GM10248 (cell line): ENCODE results near the gene CD163L1.

Experiments
- CTCF ChIA-PET: fragments of 300-600 bp; sonication (Branson Sonifier 250); formaldehyde crosslinking; extraction: SDS; loops from one replicate; lab custom pipeline; 2021; ENCODE audit warnings: antibody characterized with exemption; lab: Yijun Ruan, JAX
- POLR2A ChIA-PET: fragments of 350-650 bp; sonication (Branson Sonifier 250); formaldehyde crosslinking; extraction: SDS; loops from one replicate; lab custom pipeline; 2020; ENCODE audit warnings: antibody characterized with exemption; lab: Yijun Ruan, JAX
- DNase-seq: peaks from one replicate; pipeline ENCODE4 v3.0.0; 2012; ENCODE audit errors: extremely low spot score
- CTCF ChIP-seq: IDR thresholded peaks from 2 replicates; pipeline ENCODE4 v1.5.1; 2012; ENCODE audit warnings: mild to moderate bottlenecking, low read depth; ENCODE audit errors: extremely low read depth, missing control alignments, control extremely low read depth

CD163L1 gene

DNA sequence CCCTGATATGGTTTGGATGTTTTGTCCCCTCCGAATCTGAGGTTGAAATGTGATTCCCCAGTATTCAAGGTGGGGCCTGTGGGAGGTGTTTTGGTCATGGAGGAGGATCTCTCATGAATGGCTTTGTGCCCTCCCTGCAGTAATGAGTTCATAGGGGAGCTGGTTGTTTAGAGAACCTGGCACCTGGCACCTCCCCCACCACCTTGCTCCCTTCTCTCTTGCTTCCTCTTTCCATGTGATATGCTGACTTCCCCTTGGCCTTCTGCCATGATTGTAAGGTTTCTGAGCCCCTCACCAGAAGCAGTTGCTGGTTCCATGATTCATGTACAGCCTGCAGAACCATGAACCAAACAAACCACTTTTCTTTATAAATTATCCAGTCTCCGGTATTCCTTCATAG is 32.6 kb downstream of the CD163L1 start:
- no peak for TF ChIP-seq CTCF

DNA sequence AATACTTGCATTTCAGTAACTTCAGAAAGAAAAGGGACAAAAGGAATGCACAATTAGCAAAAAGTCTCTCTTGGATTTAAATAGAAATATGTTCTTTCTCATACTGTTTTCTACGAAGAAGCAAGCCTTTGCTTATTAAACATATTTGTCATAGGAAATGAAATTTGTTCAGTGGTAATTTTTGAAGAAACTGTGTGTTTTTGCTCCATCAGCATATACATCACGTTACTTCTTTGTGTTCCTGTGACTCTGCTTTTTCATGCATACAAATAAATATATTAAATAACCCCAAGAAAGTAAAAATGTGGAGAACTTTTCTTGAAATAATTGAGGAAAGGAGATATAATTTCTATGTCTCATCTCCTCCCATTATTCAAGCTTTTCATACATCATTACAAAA is 39.7 kb downstream of the CD163L1 start:
- no peak for DNase-seq
- POLR2A ChIA-PET, result no interaction called here
- TF ChIP-seq CTCF, result no peak
- CTCF ChIA-PET, result no interaction called here

More for the DNA sequence above, 32.6 kb downstream of the CD163L1 start:
- CTCF ChIA-PET, result no interaction called here
- POLR2A ChIA-PET, result no interaction called here
- DNase-seq, result no peak

- TF ChIP-seq CTCF, result no peak
- DNase-seq, result no peak
- CTCF ChIA-PET, result no interaction called here
- POLR2A ChIA-PET, result no interaction called here
Measured at GRCh38 chr12:7403466-7403865, 40.5 kb downstream of the CD163L1 start.

- no peak for TF ChIP-seq CTCF
- no peak for DNase-seq
- ChIA-PET POLR2A (no interaction called here), CTCF (no interaction called here)
Measured at GRCh38 chr12:7399089-7399488, 44.9 kb downstream of the CD163L1 start.

- ChIA-PET POLR2A (no interaction called here), CTCF (no interaction called here)
- TF ChIP-seq CTCF, result no peak
- no peak for DNase-seq
Measured at GRCh38 chr12:7396418-7396817, 47.5 kb downstream of the CD163L1 start.

DNA sequence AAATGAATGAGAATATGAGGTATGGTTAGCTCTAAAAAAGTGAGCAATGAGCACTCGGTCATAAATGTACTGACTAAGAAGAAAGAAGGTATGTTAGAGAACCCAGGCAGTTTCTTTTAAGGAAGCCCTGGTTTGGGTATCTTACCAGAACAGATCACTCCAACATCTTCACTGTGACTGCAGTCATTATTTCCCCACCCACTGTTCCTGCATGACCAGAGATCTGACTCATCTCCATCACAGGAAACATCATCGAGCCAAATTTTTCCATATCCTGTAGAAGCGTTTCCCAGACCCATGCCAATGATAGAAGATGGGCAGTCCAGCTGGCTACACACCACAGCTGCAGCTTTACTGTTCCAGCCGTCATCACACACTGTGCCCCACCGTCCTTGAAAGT is 48.0 kb downstream of the CD163L1 start:
- no peak for DNase-seq
- ChIA-PET POLR2A (no interaction called here), CTCF (no interaction called here)
- no peak for TF ChIP-seq CTCF

DNA sequence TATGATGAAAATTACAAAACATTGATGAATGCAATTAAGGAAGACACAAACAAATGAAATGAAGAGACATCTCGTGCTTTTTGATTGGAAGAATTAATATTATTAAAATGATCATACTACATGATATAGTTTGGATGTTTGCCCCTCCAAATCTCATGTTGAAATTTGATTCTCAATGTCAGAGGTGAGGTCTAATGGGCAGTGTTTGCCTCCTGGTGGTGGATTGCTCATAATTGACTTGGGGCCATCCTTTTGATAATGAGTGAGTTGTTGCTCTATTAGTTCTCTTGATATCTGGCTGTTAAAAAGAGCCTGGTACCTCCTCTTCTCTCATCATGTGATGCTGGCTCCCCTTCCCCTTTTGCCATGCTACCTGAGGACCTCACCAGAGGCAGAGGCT is 56.7 kb downstream of the CD163L1 start:
- CTCF ChIA-PET, result no interaction called here
- POLR2A ChIA-PET, result no interaction called here
- DNase-seq, result no peak
- TF ChIP-seq CTCF, result no peak
